ENCODE data around the gene MEGF11.

Gene MEGF11

DNA sequence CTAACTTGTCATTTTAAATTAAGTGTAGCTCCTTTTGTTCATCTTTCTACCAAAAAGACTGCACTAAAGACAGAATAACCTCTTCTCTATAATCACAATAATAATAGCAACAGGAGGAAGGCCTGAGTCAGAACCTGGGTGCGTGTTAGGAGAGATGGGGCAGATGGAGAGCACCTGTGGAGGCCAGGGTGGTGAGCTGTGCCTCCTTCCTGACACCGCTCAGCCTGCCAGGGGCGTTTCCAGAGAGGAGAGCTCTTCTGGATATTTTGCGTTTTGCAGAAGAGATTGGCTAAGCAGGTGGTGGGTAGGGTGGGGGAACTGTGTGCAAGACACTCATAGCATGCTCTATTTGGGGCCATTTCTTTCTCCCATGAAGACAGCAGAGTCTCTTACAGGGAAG is 83.5 kb downstream of the MEGF11 start:
- DNase-seq (ENCODE audit: low spot score): no peak

DNA sequence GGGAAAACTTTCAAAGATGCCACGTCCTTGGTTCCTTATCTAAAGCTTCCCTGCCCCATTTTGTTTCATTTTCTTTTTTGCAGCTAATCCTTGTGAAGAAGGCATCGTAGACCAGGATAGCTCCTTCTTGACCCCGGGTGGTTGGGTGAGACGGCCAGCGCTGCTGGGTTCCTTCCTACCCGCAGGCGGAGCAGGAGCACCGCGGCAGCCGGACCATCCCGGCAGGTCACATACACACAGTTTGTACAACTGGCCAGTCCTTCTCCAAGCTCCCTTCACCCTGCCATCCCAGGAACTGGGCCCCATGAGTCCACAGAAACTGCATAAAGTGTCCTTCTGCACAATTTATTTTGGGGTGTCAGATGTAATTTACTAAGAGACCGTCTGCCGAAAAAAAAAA is 83.9 kb downstream of the MEGF11 start:
- DNase-seq (ENCODE audit: low spot score): no peak

DNA sequence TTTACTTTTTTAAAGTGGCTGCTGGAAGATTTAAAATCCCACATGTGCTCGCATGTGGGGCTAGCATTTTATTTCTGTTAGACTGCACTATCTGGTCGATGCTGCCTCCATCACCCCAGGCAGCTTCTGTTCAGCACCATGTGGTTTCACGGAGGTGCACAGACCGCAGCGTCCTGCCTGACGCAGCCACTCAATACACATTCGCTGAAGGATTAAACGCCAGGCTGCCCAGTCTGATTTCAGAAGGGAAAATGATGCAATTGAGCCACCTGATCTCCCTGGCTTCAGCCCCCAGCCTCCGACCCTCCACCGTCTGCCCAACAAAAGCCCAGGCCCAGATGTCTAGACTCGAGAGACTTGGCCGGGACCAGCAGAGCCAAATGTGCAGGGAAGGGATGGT is 84.5 kb downstream of the MEGF11 start:
- no peak for DNase-seq (ENCODE audit: low spot score)

DNA sequence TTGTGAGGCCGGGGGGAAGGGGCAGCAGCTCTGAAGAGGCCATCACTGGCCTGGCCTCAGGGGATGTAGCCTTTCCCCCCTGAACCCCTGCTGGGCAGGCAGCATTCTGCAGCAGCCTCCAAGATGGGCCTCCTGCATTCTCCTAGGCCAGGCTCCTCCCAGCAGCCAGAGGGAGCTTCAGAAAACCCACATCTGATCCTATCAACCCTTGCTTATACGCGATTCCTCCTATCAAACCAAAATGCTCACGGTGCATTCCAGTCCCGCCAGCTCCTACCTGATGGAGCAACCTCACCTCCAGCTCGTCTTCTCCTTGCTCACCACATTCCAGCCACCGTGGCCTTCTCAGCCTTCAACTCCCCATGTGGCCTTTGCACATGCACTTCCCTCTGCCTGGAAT is 85.7 kb downstream of the MEGF11 start:
- no peak for DNase-seq (ENCODE audit: low spot score)

DNA sequence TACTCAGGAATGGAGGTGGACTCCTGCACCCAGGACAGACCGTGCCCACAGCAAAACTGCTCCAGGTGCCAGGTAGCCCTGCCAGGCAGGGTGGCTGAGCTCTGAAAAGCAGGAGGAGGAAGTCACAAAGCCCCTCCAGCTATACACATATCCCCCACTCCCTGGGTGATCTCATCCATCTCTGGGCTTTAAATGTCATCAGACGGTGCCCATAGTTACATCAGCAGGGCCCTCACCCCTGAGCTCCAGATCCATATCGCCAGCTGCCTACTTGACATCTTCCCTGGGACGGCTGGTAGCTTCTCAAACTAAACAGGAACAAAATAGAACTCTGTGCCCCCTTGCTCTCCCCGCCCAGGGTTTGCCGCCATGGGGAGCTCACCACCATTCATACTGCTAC is 87.7 kb downstream of the MEGF11 start:
- DNase-seq (ENCODE audit: low spot score): no peak

DNA sequence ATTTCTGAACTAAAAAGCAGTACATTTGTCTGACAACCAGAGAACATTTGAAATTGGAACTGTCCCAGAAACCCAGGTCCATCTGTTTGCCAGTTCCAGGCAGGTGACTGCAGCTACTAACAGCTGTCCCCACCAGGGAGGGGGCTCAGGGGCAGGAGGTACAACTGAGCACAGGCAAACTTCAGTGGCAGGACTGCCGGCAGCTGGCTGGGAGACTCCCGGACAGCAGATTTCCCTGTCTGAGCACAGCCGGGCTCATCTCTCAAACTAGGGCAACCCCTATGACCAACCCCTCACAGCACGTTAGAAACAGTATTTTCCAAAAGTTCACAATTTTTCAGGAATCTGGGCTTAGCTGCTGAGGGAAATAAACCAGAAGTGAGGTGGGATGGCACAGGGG is 88.8 kb downstream of the MEGF11 start:
- no peak for DNase-seq (ENCODE audit: low spot score)

DNA sequence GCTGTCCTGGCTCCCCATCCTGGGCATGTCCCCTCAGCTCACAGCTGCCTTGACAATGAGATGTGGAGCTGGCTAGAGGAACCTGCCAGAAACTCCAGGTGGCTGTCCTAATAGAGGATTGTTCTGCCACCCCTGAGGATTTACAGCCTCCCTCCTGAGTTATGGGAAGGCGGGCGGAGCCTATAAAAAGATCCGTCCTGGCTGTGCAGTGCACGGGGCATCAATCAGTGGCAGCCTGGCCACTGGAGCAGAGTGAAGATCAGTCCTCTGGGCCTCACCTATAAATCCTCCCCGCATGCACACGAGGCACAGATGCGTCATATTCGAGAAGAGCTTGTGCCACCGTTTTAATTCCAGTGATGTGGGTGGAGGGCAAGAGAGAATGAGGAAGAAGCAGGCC is 90.0 kb downstream of the MEGF11 start:
- DNase-seq (ENCODE audit: low spot score): no peak

DNA sequence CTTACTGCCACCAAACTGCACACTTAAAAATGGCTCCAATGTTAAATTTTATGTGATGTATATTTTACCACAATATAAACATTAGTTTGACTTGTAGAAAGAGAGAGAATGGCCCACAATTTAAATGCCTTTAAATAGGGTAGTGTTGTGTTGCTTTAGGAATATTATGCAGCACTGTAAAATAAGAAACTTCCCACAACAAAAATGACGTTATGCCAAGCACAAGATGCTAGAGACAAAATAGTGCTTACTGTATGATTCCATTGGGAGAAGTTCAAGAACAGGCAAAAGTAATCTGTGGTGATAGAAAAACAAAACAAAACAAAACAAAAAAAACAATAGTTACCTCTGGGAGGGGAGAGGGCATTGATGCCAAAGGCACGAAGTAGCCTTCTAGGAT is 91.3 kb downstream of the MEGF11 start:
- DNase-seq (ENCODE audit: low spot score): no peak

DNA sequence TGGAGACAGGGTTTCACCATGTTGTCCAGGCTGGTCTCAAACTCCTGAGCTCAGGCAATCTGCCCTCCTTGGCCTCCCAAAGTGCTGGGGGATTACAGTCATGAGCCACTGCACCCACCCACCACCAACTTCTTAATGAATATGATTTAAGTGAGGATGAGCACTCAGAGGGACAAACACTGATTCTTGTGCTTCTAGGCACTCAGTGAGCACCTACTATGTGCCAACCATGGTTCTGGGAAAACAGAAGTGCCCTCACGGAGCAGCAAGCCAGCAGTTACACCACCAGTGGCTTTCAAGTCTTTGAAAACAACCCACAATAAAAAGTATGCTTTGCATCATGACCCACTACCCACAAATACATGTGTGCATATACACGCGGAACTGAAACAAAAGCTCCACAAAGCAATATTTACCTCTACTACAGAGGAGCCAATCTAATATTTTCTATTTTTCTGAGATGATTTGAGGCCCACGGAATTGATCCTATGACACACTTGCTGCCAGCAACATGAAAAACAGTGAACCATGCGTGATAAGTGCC is 91.9 kb downstream of the MEGF11 start:
- no peak for DNase-seq (ENCODE audit: low spot score)

DNA sequence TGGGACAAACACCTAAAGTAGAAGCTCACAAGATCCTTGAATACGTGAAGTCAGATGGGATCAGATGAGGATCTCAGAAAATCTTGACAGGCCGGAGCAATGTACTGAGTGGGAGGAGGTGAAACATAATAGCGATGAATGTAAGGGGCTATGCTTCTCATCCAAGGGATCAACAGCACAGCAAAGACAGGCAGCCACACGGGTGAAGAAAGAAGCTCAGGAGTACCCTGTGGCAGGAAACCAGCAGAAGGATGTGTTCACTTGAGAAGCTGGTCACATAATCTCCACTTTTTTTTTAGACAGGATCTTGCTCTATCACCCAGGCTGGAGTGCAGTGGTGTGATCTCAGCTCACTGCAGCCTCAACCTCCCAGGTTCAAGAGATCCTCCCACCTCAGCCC is 92.4 kb downstream of the MEGF11 start:
- DNase-seq (ENCODE audit: low spot score): no peak

DNA sequence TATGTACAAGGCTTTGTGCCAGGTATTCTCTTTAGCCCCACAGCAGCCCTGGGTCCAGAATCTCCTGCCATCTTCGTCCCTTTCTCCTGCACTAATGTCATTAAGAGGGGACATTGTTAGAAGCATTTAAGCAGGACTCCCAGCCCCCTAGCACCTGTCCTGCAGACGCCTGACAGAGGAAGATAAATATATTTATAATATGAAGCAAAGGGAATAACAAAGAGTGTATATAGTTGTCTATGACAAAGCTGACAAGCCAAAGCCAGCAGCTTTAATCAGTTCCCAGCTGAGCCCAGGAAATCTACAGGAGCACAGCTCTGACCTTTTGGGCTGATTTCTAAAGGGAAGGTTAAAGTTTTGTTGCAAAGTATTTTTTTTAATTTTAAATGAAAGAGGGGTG is 96.0 kb downstream of the MEGF11 start:
- no peak for DNase-seq (ENCODE audit: low spot score)

DNA sequence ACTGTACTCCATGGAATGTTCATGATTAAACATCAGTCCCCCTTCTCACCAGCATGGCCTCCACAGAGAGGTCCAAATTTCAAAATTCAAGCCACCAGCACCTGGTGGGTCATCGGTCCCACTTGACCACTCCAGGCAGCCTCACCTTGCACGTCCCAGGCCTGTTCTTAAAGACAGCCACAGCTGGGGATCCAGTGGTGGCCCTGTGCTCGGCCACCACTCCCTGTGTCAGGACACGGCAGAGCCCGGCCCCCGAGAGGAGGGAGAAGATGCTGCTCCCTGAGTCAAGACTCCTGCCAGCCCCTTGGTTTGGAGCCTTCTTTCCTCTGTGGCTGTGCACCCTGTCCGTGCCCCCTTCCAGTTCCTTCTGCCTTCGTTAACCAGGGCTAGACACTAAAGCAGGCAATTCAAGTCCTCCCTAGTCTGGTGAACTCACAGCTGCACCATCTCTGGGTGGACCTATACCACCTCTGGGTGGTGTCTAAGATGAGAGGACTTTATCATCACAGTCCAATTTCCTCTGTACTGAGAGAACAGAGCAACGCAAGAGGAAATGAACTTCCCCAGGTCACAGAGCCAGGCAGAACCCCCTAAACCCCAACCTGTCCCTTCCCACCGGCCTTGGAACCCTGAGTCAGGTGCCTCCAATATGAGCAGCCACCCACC is 97.1 kb downstream of the MEGF11 start:
- DNase-seq (ENCODE audit: low spot score): no peak

DNA sequence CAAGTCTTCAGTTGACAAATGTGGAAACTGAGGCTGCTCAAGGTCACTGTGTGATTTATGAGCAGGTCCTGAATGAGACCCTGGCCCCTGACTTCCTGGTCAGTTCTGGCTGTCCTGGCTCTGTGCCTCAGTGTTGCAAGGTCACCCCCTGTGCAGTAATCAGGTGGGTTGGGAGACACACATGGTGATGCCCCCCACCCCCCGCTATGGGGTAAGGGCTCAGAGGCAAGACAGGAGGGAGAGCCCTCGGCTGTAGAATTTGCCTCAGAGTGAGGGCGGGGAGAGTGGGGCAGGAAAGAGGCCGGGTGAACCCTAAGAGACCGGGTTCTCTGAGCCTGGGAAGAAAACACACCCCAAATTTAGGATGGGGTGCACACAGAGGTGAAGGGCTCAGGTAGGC is 98.5 kb downstream of the MEGF11 start:
- DNase-seq (ENCODE audit: low spot score): no peak

DNA sequence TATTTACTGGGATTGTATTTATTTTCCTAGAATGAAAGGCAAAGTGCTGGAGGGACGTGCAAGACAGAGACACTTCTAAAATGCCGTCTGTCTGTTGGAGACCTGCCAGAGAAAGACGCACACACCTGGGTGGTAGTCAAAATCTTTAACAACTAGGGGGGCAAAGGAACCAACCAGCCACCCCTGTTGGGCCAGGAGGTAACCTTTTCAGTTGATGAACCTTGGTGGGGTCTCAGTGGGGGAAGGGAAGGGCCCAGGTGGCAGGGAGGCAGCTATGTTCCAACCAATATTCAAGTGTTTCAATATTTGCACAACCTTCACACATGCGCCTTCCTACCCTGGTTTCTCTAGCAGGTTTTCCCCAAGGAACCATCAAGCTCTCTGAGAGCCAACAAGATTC is 99.0 kb downstream of the MEGF11 start:
- DNase-seq (ENCODE audit: low spot score): no peak

DNA sequence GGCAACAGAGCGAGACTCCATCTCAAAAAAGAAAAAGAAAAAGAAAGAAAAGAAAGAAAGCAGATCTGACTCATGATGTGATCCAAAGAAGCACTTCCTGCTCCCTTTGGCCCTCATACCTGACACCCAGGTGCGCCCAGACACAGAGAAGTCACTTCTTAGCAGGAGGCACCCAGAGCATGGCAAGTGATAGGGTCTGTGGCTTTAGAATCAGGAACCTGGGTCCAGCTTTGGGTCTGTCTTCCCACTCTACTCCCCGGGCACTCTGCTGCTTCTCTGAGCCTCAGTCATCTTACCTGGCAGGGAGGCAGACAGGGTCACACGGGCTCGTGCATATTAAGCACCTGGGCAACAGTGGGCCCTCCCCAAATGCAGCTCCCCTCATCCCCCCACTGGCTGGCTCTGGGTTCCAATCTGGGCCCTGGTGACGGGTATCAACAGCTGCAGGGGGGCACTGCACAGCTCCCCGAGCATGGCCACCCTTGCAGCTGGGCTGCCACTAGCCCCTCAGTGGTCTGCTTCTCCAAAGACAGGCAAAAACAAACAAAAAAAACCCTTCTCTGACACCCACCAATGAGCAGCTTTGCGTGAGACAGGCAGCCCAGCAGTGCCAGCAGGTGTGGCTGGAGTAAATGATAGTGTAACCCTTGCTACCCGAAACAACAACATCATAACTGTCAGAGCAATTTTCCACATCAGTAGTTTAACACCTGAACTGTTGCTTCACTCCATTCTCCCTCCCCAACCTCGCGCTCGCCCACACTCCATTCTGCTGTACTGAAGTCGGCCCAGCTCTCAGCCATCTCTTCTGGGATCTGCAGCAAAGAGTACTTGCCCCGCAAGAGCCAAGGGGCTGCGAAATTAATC is 99.8 kb downstream of the MEGF11 start:
- no peak for DNase-seq (ENCODE audit: low spot score)

DNA sequence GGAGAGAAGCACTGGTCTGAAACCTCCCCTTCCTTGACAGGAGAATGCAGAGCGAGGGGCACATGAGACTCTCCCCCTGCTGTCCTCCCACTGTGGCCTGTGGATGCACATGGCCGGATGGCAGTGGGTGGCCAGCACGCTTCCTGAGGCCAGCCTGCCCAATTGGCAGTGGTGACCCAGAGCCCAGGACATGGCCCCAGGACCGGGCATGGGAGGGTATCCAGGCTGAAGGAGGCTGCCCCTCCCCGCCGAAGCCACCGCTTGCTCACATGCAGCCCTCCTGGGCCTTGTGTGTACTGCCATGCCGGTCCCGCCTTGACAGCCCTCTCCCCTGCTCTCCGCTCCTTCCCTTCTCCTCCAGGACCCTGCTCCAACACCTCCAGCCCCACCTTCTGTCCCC is 100.9 kb downstream of the MEGF11 start:
- no peak for DNase-seq (ENCODE audit: low spot score)

DNA sequence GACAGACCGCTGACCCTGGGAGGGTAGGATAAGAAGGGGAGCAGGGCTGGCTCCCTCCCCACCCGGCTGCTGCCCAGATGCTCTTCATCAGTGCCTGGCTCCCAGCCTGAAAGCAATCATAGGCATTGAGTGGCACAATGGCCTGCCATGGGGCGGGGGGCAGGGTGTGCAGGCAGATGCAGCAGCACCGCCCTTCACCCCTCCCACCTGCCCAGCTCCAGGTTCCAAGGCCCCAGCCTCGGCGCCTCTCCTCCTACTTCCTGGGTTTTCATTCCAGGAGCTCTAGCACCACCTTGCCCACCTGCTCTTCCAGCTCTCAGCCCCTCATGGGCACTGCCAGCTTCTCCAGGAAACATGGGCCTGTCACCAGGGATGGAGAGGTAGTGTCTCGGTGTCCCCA is 101.7 kb downstream of the MEGF11 start:
- no peak for DNase-seq (ENCODE audit: low spot score)

DNA sequence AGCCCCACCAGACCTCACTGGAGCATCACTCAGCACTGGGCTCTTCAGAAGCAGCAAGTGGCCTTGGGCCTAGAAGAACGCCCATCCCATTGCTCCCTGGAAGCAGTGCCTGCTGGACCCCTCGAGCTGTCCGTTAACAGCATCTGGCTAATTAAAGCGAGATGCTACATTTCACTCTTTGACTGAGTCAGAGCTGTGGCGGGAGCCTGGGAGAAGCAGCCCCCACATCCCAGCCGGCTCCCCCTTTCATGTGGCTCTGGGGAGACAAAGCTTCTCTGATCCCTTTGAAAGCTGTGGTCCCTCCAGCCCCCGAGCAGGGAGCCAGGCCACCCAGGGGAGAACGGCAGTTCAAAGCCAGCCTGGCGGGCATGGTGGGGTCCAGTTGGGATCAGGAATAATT is 103.7 kb downstream of the MEGF11 start:
- no peak for DNase-seq (ENCODE audit: low spot score)

DNA sequence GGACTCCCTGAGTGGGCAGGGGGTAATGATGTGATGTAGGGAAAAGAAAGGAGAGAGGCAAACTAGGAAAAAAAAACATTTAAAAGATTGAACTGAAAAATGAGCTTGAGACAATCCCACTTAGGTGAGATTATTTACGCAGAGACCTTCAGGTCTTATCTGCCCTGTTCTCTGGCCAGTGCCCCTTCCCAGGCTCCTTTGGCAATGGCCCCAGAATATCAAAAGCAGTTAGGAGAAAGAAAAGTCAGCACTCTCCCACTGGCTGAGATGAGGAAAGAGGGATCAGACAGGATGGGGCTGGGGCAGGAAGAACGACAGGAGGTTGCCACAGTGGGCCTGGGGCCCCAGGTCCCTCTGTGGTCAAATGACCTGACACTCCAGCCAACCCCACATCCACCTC is 105.4 kb downstream of the MEGF11 start:
- no peak for DNase-seq (ENCODE audit: low spot score)

DNA sequence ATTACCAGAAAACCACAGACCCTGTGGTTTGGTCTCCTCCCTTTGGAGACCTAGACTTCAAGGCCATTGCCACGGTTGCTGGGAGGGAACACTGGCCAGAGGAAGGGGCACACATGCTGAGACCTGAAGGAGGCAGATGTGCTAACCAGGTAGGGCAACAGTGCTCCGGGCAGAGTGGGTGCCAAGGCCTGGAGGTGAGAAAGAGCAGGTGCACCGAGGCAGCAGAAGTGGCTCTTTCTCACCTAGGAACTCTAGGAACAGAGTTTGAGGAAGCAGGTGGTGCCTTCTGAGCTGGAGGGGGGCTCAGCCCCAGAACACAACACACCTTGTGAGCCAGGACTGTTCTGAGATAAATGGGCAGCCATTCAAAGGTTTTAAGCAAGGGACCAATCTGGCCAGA is 106.1 kb downstream of the MEGF11 start:
- DNase-seq (ENCODE audit: low spot score): no peak

DNA sequence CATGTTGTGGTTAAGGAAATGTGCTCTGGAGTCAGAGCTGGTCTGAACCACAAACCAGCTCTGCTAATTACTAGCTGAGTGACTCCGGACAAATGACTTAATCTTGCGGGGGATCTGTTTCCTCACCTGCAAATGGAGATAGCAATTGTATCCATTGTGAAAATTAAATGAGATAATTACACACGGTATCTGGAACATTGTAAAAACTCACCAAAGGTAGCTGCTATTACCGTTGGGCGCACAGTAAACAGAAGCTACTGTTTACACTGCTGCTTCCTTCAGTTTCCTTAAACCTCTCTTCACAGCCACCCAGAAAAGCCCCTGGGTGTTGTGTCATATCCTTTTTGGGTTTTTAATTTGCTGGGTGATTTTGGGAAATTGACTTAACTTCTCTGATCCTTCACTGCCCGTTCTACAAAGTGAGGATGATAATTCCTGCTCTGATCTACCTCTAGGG is 107.8 kb downstream of the MEGF11 start:
- DNase-seq (ENCODE audit: low spot score): no peak

DNA sequence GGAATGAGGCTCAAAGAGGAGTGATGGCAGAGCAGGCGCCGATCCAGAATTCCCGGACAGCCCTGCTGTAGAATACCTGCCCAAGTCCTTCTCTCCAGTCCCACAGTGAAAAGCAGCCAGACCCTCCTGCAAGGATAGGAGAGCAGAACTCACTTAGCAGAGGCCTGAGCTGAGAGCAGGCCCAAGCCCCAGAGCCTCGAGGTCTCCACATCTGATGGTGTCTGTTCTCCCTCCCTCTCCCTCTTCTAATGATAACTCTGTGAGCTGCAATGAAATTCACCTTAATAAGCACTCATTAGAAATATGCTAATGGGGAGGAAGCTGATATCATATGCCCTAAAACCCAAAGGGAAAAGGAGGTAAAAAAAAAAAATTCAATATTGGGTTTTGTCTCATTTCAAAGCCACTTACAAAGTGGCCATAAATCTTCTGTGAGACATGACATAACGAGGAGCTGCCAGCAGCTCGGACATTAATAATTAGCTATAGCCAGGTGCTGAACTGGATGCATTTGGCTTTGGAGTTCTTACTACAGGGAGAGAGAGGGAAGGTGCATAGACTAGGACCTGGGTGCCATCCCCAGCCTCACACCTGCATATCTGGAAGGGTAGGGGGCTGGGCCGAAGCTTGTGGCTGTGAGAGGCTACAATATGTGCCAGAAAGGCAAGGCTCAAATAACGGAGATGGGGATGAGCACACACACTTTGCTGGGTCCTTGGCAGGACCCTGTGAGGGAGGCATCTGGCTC is 108.4 kb downstream of the MEGF11 start:
- no peak for DNase-seq (ENCODE audit: low spot score)

DNA sequence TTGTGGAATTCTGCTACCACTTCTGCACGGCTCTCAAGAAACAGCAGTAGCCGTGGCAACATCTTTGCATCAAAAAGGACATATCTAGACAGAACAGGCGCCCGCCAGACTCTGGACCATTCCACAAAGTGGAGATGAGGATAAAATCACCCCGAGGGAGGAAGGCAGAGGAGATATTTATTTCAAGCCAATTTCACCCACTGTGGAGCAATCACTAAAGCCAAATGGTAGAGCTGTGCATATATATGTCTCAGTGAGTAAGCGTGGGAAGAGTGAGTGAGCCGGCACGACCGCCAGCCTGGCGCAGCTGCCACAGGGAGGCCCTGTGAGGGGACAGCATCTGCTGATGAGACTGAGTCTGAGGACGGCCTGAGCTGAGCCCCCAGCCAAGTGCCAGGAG is 111.3 kb downstream of the MEGF11 start:
- no peak for DNase-seq (ENCODE audit: low spot score)

Measured in hematopoietic multipotent progenitor cell treated with erythropoietin and hydrocortisone succinate and interleukin-3 and kit ligand, for 17 days (in vitro differentiated cells).